HG03469 (cell line): ENCODE measurements around the gene UFD1.
A peak's percentile ranks its signal among the peaks of the same experiment; 100 is the strongest.
"Not testable (repeated sequence)": the region's sequence is repeated elsewhere in the genome, so short reads cannot be mapped to it uniquely, and the experiment has no call there.

Experiments used
- ATAC-seq: cut with Tn5 transposase; IDR thresholded peaks from one replicate; pipeline ENCODE4 v1.9.1; 2021; ENCODE audit warnings: mild to moderate bottlenecking, moderate library complexity, moderate number of reproducible peaks; ENCODE audit not compliant: unreplicated experiment

Gene UFD1

GRCh38 chr22:19450363-19451175 lies 28.4 kb downstream of the UFD1 start:
- ATAC-seq = no peak

- ATAC-seq = no peak
Observed at GRCh38 chr22:19449422-19449767, 29.6 kb downstream of the UFD1 start.

GRCh38 chr22:19448739-19449421 lies 30.1 kb downstream of the UFD1 start:
- ATAC-seq = no peak

- ATAC-seq = peak; percentile 27
Observed at GRCh38 chr22:19448076-19448607, 30.9 kb downstream of the UFD1 start.

- peak; percentile 55 for ATAC-seq
Observed at GRCh38 chr22:19447330-19448075, 31.5 kb downstream of the UFD1 start, which contains the start of gene C22orf39. TSS of gene C22orf39 (minus strand) at chr22:19447711. CDS start at chr22:19447688, 23 bp downstream.

GRCh38 chr22:19446603-19447329 lies 32.2 kb downstream of the UFD1 start:
- no peak for ATAC-seq

- ATAC-seq = not testable (repeated sequence)
Observed at GRCh38 chr22:19445279-19445982, 33.6 kb downstream of the UFD1 start.

GRCh38 chr22:19443544-19444211 lies 35.3 kb downstream of the UFD1 start:
- no peak for ATAC-seq

GRCh38 chr22:19442166-19442565 lies 36.8 kb downstream of the UFD1 start:
- ATAC-seq = no peak

GRCh38 chr22:19440411-19441195 lies 38.4 kb downstream of the UFD1 start:
- ATAC-seq = no peak

GRCh38 chr22:19438298-19438697 lies 40.7 kb downstream of the UFD1 start:
- no peak for ATAC-seq

- ATAC-seq = not testable (repeated sequence)
Observed at GRCh38 chr22:19436444-19437161, 42.4 kb downstream of the UFD1 start.

- no peak for ATAC-seq
Observed at GRCh38 chr22:19434829-19435580, 44.0 kb downstream of the UFD1 start.

- ATAC-seq = no peak
Observed at GRCh38 chr22:19434401-19434800, 44.6 kb downstream of the UFD1 start.

GRCh38 chr22:19432133-19432851 lies 46.7 kb downstream of the UFD1 start, which contains the start of gene MRPL40:
TSS of gene MRPL40 (plus strand) at chr22:19432545. CDS start at chr22:19432555, 10 bp downstream.
- peak; percentile 58 for ATAC-seq

- ATAC-seq = peak; percentile 30
Observed at GRCh38 chr22:19431649-19432132, 47.3 kb downstream of the UFD1 start, which contains the start of gene HIRA. TSS of gene HIRA (minus strand) at chr22:19431733. CDS start at chr22:19431476, 257 bp downstream.
